Mesendoderm (in vitro differentiated cells): ENCODE results near the gene PCYOX1L.
A peak's percentile ranks its signal among the peaks of the same experiment; 100 is the strongest.

Source experiments
- DNase-seq: peaks from one replicate; pipeline ENCODE4 v3.0.0; 2013
- H2AK5ac ChIP-seq: 2 replicates; pipeline ENCODE4 v1.6.1; 2013; ENCODE audit warnings: low read length, inconsistent platforms
- H2BK120ac ChIP-seq: 2 replicates; pipeline ENCODE4 v1.6.1; 2013; ENCODE audit warnings: low read depth, mild to moderate bottlenecking, low read length, moderate library complexity, mixed read lengths
- H2BK15ac ChIP-seq: replicated peaks from 2 replicates; pipeline ENCODE4 v1.6.1; 2013; ENCODE audit warnings: low read depth, mild to moderate bottlenecking, moderate library complexity
- H2BK5ac ChIP-seq: 2 replicates; pipeline ENCODE4 v1.6.1; 2013; ENCODE audit warnings: low read length, inconsistent platforms
- H3K18ac ChIP-seq: 2 replicates; pipeline ENCODE4 v1.6.1; 2013; ENCODE audit warnings: mild to moderate bottlenecking, low read length, mixed read lengths
- H3K23ac ChIP-seq: one replicate; pipeline ENCODE4 v1.6.1; 2013; ENCODE audit warnings: low read length
- H3K27ac ChIP-seq: 2 replicates; pipeline ENCODE4 v1.5.1; 2013; ENCODE audit warnings: low read depth, mild to moderate bottlenecking, inconsistent platforms, low read length, moderate library complexity
- H3K27me3 ChIP-seq: 2 replicates; pipeline ENCODE4 v1.6.1; 2013; ENCODE audit warnings: low read length, control low read depth, mild to moderate bottlenecking, inconsistent platforms; ENCODE audit not compliant: insufficient read depth, poor library complexity
- H3K36me3 ChIP-seq: 2 replicates; pipeline ENCODE4 v1.6.1; 2013; ENCODE audit warnings: low read length, inconsistent platforms; ENCODE audit not compliant: control insufficient read depth, insufficient read depth
- H3K4ac ChIP-seq: one replicate; pipeline ENCODE4 v1.6.1; 2013; ENCODE audit warnings: low read depth, mild to moderate bottlenecking, low read length, moderate library complexity
- H3K4me1 ChIP-seq: 2 replicates; pipeline ENCODE4 v1.6.1; 2013; ENCODE audit warnings: low read depth, low read length, inconsistent platforms; ENCODE audit not compliant: control insufficient read depth
- H3K4me2 ChIP-seq: 2 replicates; pipeline ENCODE4 v1.6.1; 2013; ENCODE audit warnings: low read length
- H3K4me3 ChIP-seq: 2 replicates; pipeline ENCODE4 v1.5.1; 2013; ENCODE audit warnings: mild to moderate bottlenecking, low read length
- H3K56ac ChIP-seq: one replicate; pipeline ENCODE4 v1.6.1; 2013; ENCODE audit warnings: low read length
- H3K79me1 ChIP-seq: 2 replicates; pipeline ENCODE4 v1.6.1; 2013; ENCODE audit warnings: low read length, inconsistent platforms
- H3K79me2 ChIP-seq: 2 replicates; pipeline ENCODE4 v1.6.1; 2013; ENCODE audit warnings: mild to moderate bottlenecking, low read length; ENCODE audit not compliant: control insufficient read depth, insufficient read depth
- H3K9ac ChIP-seq: 2 replicates; pipeline ENCODE4 v1.6.1; 2013; ENCODE audit warnings: low read length, inconsistent platforms
- H4K5ac ChIP-seq: one replicate; pipeline ENCODE4 v1.6.1; 2013; ENCODE audit warnings: low read length
- H4K8ac ChIP-seq: one replicate; pipeline ENCODE4 v1.6.1; 2013; ENCODE audit warnings: low read depth, mild to moderate bottlenecking, control low read depth, low read length, moderate library complexity
- WGBS: extraction: QIAGEN DNeasy Blood & Tissue Kit; methylation state at CpG from one replicate; pipeline ENCODE4 v1.1.7; 2013; ENCODE audit warnings: low lambda C conversion rate, missing lambda C conversion rate; ENCODE audit not compliant: insufficient coverage; ENCODE audit errors: extremely low coverage; 5-methylcytosine and 5-hydroxymethylcytosine counted together

PCYOX1L gene

DNA sequence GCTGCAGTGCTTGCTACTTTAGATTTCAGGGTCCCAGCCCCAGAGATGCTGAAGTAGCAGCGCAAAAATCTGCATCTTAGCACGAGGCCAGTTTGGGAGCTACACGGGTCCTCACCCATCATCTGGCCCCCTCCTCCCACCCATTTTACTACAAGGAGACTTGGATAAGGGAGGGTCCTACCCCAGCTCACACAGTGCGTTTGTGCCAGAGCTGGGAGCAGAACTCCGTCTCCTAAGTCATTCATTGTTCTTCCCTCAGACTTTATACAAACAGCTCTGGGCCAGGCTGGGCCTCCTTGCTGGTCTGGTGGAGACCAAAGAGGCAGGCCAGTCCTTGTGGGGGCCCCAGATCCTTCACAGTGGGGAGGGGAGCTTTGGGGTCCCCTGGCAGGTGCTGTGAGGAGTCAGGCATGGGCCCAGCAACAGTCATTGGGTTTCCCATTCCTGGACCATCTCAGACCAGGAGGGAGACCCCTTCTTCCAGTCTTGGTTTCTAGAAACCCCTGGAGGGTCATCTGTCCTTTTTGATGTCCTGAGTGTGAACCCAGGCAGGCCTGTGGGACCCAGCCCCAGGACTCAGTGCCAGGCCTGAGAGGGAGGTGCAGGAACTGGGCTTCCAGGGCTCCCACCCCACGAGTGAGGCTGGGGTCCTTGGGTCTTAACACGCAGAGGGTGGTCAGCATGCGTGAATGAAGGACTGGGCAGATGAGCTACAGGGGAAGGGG, 23.6 kb downstream of the PCYOX1L start:
- Histone ChIP-seq H3K23ac (no peak overlapping the region), H3K36me3 (no peaks in the 10 kb centered on the region), H4K5ac (no peak overlapping the region), H3K56ac (no peak overlapping the region), H3K27me3 (no peaks in the 10 kb centered on the region), H3K18ac (no peak overlapping the region), H3K27ac (no peak overlapping the region), H3K4me1 (peaks cover 6% of the 10 kb centered on the region), H3K4me2 (no peak overlapping the region), H2BK15ac (no peak overlapping the region), H4K8ac (no peak overlapping the region), H3K4ac (no peak overlapping the region), H3K79me2 (no peaks in the 10 kb centered on the region), H2BK5ac (no peak overlapping the region), H3K79me1 (no peaks in the 10 kb centered on the region), H2AK5ac (no peak overlapping the region), H3K4me3 (no peak overlapping the region), H3K9ac (no peak overlapping the region), H2BK120ac (no peak overlapping the region)
- no peak for DNase-seq
- WGBS: no CpG with 5 or more reads among the region's 8 CpGs

DNA sequence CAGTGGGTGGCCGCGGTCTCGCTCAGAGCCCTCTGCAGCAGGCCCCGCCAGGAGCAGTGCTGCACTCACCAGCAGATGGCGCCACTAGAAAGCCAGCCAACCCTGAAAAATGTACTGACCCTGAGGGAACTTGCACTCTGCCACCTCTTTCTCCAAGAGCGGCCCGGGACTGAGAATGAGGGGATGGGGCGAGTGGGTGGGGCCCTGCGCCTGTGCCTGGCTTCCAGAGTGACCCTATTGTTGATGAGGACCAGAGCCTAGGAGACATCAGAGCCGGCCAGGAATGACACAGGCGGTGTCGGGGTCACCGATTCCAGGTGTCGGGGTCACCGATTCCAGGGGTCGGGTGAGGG, 24.1 kb downstream of the PCYOX1L start:
- Histone ChIP-seq H4K5ac (no peak overlapping the region), H3K4ac (no peak overlapping the region), H3K79me1 (no peaks in the 10 kb centered on the region), H3K23ac (no peak overlapping the region), H2BK120ac (no peak overlapping the region), H2BK5ac (no peak overlapping the region), H4K8ac (no peak overlapping the region), H3K27me3 (no peaks in the 10 kb centered on the region), H3K4me3 (no peak overlapping the region), H3K36me3 (no peaks in the 10 kb centered on the region), H3K9ac (no peak overlapping the region), H3K18ac (no peak overlapping the region), H2BK15ac (no peak overlapping the region), H3K79me2 (no peaks in the 10 kb centered on the region), H2AK5ac (no peak overlapping the region), H3K4me2 (no peak overlapping the region), H3K56ac (no peak overlapping the region), H3K4me1 (peaks cover 6% of the 10 kb centered on the region), H3K27ac (no peak overlapping the region)
- peak; percentile 86 for DNase-seq
- WGBS: no CpG with 5 or more reads among the region's 16 CpGs

GRCh38 chr5:149382517-149383220, 24.8 kb downstream of the PCYOX1L start:
- Histone ChIP-seq H3K79me2 (no peaks in the 10 kb centered on the region), H2BK15ac (no peak overlapping the region), H3K4me1 (peaks cover 6% of the 10 kb centered on the region), H4K5ac (no peak overlapping the region), H3K79me1 (no peaks in the 10 kb centered on the region), H3K4me2 (no peak overlapping the region), H3K56ac (no peak overlapping the region), H3K27me3 (no peaks in the 10 kb centered on the region), H3K27ac (no peak overlapping the region), H3K4me3 (no peak overlapping the region), H2BK120ac (no peak overlapping the region), H2BK5ac (no peak overlapping the region), H3K4ac (no peak overlapping the region), H2AK5ac (no peak overlapping the region), H3K9ac (no peak overlapping the region), H3K23ac (no peak overlapping the region), H4K8ac (no peak overlapping the region), H3K36me3 (no peaks in the 10 kb centered on the region), H3K18ac (no peak overlapping the region)
- DNase-seq: no peak
- no CpG with 5 or more reads among the region's 12 CpGs for WGBS

GRCh38 chr5:149383399-149383798, 25.6 kb downstream of the PCYOX1L start:
- H3K79me1 ChIP-seq: no peaks in the 10 kb centered on the region
- no peak overlapping the region for H3K9ac ChIP-seq
- no peaks in the 10 kb centered on the region for H3K79me2 ChIP-seq
- DNase-seq: no peak
- H2BK5ac ChIP-seq: no peak overlapping the region
- no peak overlapping the region for H3K4ac ChIP-seq
- no CpG with 5 or more reads among the region's 9 CpGs for WGBS
- no peak overlapping the region for H3K4me2 ChIP-seq
- no peak overlapping the region for H3K27ac ChIP-seq
- peaks cover 6% of the 10 kb centered on the region for H3K4me1 ChIP-seq
- H3K36me3 ChIP-seq: no peaks in the 10 kb centered on the region
- H2BK15ac ChIP-seq: no peak overlapping the region
- no peak overlapping the region for H3K23ac ChIP-seq
- H3K18ac ChIP-seq: no peak overlapping the region
- H3K56ac ChIP-seq: no peak overlapping the region
- no peaks in the 10 kb centered on the region for H3K27me3 ChIP-seq
- no peak overlapping the region for H2BK120ac ChIP-seq
- H4K8ac ChIP-seq: no peak overlapping the region
- H2AK5ac ChIP-seq: no peak overlapping the region
- no peak overlapping the region for H4K5ac ChIP-seq
- no peak overlapping the region for H3K4me3 ChIP-seq

DNA sequence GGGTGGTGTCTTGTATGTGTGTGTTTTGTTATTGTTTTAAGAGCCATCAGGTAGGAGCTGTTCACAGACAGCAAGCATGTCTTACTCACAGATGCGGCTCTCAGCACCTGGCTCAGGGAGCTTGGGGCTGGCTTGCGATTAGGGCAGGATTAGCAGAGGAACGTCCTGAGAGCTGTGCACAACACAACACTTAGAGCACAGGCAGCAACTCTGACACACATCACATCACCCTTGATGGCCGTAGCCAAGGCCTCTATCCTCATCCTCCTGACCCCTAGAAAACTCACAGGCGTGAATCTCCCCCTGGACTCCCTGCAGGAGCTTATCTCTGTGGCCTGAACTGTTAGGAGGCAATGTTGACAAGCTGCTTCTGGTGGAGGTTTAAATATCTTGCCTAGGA, 28.3 kb downstream of the PCYOX1L start:
- H2AK5ac ChIP-seq: no peak overlapping the region
- no peak overlapping the region for H4K8ac ChIP-seq
- DNase-seq: peak; percentile 60
- H3K9ac ChIP-seq: no peak overlapping the region
- no peak overlapping the region for H3K4me3 ChIP-seq
- H3K27ac ChIP-seq: no peak overlapping the region
- H4K5ac ChIP-seq: no peak overlapping the region
- no peak overlapping the region for H3K4me2 ChIP-seq
- no peaks in the 10 kb centered on the region for H3K79me2 ChIP-seq
- no peaks in the 10 kb centered on the region for H3K36me3 ChIP-seq
- H3K23ac ChIP-seq: no peak overlapping the region
- H3K4ac ChIP-seq: no peak overlapping the region
- WGBS: no CpG with 5 or more reads among the region's 5 CpGs
- H3K18ac ChIP-seq: no peak overlapping the region
- H3K79me1 ChIP-seq: no peaks in the 10 kb centered on the region
- no peak overlapping the region for H2BK5ac ChIP-seq
- H2BK120ac ChIP-seq: no peak overlapping the region
- no peaks in the 10 kb centered on the region for H3K27me3 ChIP-seq
- H3K56ac ChIP-seq: peak overlapping the region; percentile 51
- H3K4me1 ChIP-seq: peaks cover 6% of the 10 kb centered on the region
- no peak overlapping the region for H2BK15ac ChIP-seq
